Measurements from ENCODE around the gene MRTFA.
A peak's percentile ranks its signal among the peaks of the same experiment; 100 is the strongest.
"Not testable (repeated sequence)": the region's sequence is repeated elsewhere in the genome, so short reads cannot be mapped to it uniquely, and the experiment has no call there.

Gene MRTFA

GRCh38 chr22:40535642-40536041 is 100.9 kb downstream of the MRTFA start:
- ChIA-PET POLR2A (interaction anchor here (3.6 kb wide), 1 partner anchor 101 kb away, joined by 28 read pairs; the partner anchor contains the start of gene MRTFA), CTCF (no interaction called here)
- TF ChIP-seq ELF4 (IDR thresholded peaks at IDR 0.05) (no peak), PKNOX1 (IDR thresholded peaks at IDR 0.05) (no peak), BHLHE40 (IDR thresholded peaks at IDR 0.05; ENCODE audit: borderline replicate concordance) (no peak), L3MBTL2 (conservative IDR thresholded peaks at IDR 0.05) (no peak), NFRKB (IDR thresholded peaks at IDR 0.05) (no peak), SUZ12 (IDR thresholded peaks at IDR 0.05) (no peak), FOXA1 (IDR thresholded peaks at IDR 0.05) (no peak), ZNF384 (IDR thresholded peaks at IDR 0.05) (no peak), LEF1 (IDR thresholded peaks at IDR 0.05; ENCODE audit: borderline replicate concordance) (no peak), ARNT (IDR thresholded peaks at IDR 0.05) (no peak), FOXK2 (IDR thresholded peaks at IDR 0.05) (no peak)
- DNase-seq (ENCODE audit: extremely low spot score): no peak

- ChIA-PET CTCF (no interaction called here), POLR2A (interaction anchor here (3.6 kb wide), 1 partner anchor 101 kb away, joined by 28 read pairs; the partner anchor contains the start of gene MRTFA)
These were observed 101.4 kb downstream of the MRTFA start for GRCh38 chr22:40535189-40535512.

GRCh38 chr22:40534379-40535188 is 101.9 kb downstream of the MRTFA start:
- CTCF ChIA-PET: interaction anchor here (1.0 kb wide), 1 partner anchor 17 kb away, joined by 3 read pairs; no protein-coding TSS in a partner anchor
- no peak for DNase-seq (ENCODE audit: extremely low spot score)
- POLR2A ChIA-PET: interaction anchor here (0.8 to 3.6 kb wide), 5 partner anchors 17 to 490 kb away, joined by 3 to 28 read pairs (median 5); partner anchors contain the start of gene MRTFA

More at GRCh38 chr22:40535189-40535512, 101.4 kb downstream of the MRTFA start:
- DNase-seq (ENCODE audit: extremely low spot score): no peak
- no peak for TF ChIP-seq TARDBP (IDR thresholded peaks at IDR 0.05)
- no peak for TF ChIP-seq FOXK2 (IDR thresholded peaks at IDR 0.05)
- TF ChIP-seq ZNF384 (IDR thresholded peaks at IDR 0.05): peak; percentile 71
- no peak for TF ChIP-seq FOXM1 (IDR thresholded peaks at IDR 0.05; ENCODE audit: borderline replicate concordance)
- TF ChIP-seq SUZ12 (IDR thresholded peaks at IDR 0.05): no peak

GRCh38 chr22:40533712-40534378 is 102.7 kb downstream of the MRTFA start:
- ChIA-PET CTCF (interaction anchor here (0.6 to 1.0 kb wide), 4 partner anchors 9 to 97 kb away, joined by 3 to 8 read pairs (median 4); no protein-coding TSS in a partner anchor), POLR2A (interaction anchor here (0.8 to 3.6 kb wide), 7 partner anchors 17 to 490 kb away, joined by 3 to 28 read pairs (median 4); partner anchors contain the start of gene MRTFA)

More at GRCh38 chr22:40534379-40535188, 101.9 kb downstream of the MRTFA start:
- TF ChIP-seq ZNF384 (IDR thresholded peaks at IDR 0.05) (no peak), FOXA1 (IDR thresholded peaks at IDR 0.05) (no peak), CTBP1 (IDR thresholded peaks at IDR 0.05; ENCODE audit: borderline replicate concordance) (no peak), ELF4 (IDR thresholded peaks at IDR 0.05) (no peak), TARDBP (IDR thresholded peaks at IDR 0.05) (no peak), FOXK2 (IDR thresholded peaks at IDR 0.05) (no peak), ARNT (IDR thresholded peaks at IDR 0.05) (no peak), PKNOX1 (IDR thresholded peaks at IDR 0.05) (no peak; the same call in 1 of the 2 replicates), NFRKB (IDR thresholded peaks at IDR 0.05) (no peak), SP1 (IDR thresholded peaks at IDR 0.05) (no peak), LEF1 (IDR thresholded peaks at IDR 0.05; ENCODE audit: borderline replicate concordance) (no peak)

GRCh38 chr22:40531951-40532900 is 104.3 kb downstream of the MRTFA start:
- ChIA-PET POLR2A (interaction anchor here (0.6 to 3.6 kb wide), 2 partner anchors 102 to 104 kb away, joined by 3 to 28 read pairs; partner anchors contain the start of gene MRTFA), CTCF (interaction anchor here (0.6 kb wide), 1 partner anchor 144 kb away, joined by 3 read pairs; no protein-coding TSS in a partner anchor)
- no peak for DNase-seq (ENCODE audit: extremely low spot score)
- TF ChIP-seq LEF1 (IDR thresholded peaks at IDR 0.05; ENCODE audit: borderline replicate concordance) (no peak), FOXK2 (IDR thresholded peaks at IDR 0.05) (no peak), BHLHE40 (IDR thresholded peaks at IDR 0.05; ENCODE audit: borderline replicate concordance) (no peak), CTBP1 (IDR thresholded peaks at IDR 0.05; ENCODE audit: borderline replicate concordance) (no peak), FOXM1 (IDR thresholded peaks at IDR 0.05; ENCODE audit: borderline replicate concordance) (no peak), FOXA1 (IDR thresholded peaks at IDR 0.05) (no peak), TARDBP (IDR thresholded peaks at IDR 0.05) (no peak), HDGF (IDR thresholded peaks at IDR 0.05; ENCODE audit: borderline replicate concordance) (no peak), SUZ12 (IDR thresholded peaks at IDR 0.05) (no peak), NFRKB (IDR thresholded peaks at IDR 0.05) (no peak), ELF4 (IDR thresholded peaks at IDR 0.05) (no peak), SP1 (IDR thresholded peaks at IDR 0.05) (no peak), PKNOX1 (IDR thresholded peaks at IDR 0.05) (no peak), L3MBTL2 (conservative IDR thresholded peaks at IDR 0.05) (no peak), ZNF384 (IDR thresholded peaks at IDR 0.05) (no peak), ARNT (IDR thresholded peaks at IDR 0.05) (no peak)

More at GRCh38 chr22:40533712-40534378, 102.7 kb downstream of the MRTFA start:
- DNase-seq (ENCODE audit: extremely low spot score): peak; percentile 45
- TF ChIP-seq CTBP1 (IDR thresholded peaks at IDR 0.05; ENCODE audit: borderline replicate concordance) (0 out of 2 replicates have a peak, but pooled peaks have one; percentile 6), SP1 (IDR thresholded peaks at IDR 0.05) (no peak), PKNOX1 (IDR thresholded peaks at IDR 0.05) (peak; percentile 88)

GRCh38 chr22:40530391-40530790 is 106.1 kb downstream of the MRTFA start:
- not testable (repeated sequence) for DNase-seq (ENCODE audit: extremely low spot score)
- CTCF ChIA-PET: interaction anchor here (1.0 kb wide), 1 partner anchor 94 kb away, joined by 3 read pairs; no protein-coding TSS in a partner anchor
- POLR2A ChIA-PET: interaction anchor here (1.0 kb wide), 1 partner anchor 107 kb away, joined by 6 read pairs; the partner anchor contains the start of gene MRTFA
